ENCODE results near the gene UBE2Q1.
"Not testable (repeated sequence)": the region's sequence is repeated elsewhere in the genome, so short reads cannot be mapped to it uniquely, and the experiment has no call there.

The UBE2Q1 gene

DNA sequence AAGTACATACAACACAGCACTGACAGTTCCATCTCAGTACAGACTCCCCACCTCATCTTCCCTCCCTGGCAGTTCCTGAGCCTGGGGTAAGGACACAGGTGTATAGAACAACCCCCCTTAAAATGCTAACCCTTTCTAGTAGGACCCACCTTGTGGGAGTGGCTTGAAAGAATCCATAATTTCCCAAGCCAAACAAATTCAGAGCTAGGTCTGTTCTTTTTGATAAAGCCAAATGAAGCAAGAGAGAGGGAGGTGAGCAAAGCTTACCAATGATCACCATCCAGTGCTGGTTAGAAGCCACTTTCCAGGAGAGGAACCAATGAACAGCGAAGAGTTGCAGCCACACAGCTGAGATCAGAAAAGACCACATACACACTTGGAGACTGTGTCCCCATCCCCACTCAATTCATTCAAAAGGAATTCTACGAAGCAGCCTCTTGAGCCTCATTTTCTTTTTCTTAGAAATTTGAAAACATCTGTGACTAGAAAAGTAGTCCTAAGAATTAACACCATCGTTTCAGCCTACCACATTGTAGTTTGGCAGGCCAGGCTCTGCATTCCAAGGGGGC, 9.2 kb downstream of the UBE2Q1 start:
- no peak for DNase-seq

DNA sequence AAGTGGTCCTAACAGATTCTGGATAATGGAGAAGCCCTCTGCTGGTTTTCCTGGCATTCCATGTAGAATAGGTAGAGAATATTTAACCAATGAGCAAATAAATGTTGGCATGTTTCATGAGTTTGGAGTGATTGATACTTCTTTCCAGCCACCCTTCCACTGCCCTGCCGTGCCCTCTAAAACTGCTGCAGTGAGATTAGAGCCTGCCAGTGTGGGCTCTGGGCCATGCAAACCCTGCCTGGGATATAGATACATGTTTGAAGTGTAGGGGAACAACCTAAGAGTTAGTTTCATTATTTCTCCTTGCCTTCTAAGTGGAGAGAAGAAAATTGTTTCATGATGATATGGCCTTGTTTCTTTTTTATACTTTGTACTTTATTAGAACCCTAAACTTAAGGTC, 10.4 kb downstream of the UBE2Q1 start:
- no peak for DNase-seq

GRCh38 chr1:154547105-154547732, 11.2 kb downstream of the UBE2Q1 start:
- no peak for DNase-seq

GRCh38 chr1:154546264-154547063, 12.0 kb downstream of the UBE2Q1 start:
- peak; percentile 37 to 73 for DNase-seq

GRCh38 chr1:154541231-154541630, 17.2 kb downstream of the UBE2Q1 start:
- no peak for DNase-seq

DNA sequence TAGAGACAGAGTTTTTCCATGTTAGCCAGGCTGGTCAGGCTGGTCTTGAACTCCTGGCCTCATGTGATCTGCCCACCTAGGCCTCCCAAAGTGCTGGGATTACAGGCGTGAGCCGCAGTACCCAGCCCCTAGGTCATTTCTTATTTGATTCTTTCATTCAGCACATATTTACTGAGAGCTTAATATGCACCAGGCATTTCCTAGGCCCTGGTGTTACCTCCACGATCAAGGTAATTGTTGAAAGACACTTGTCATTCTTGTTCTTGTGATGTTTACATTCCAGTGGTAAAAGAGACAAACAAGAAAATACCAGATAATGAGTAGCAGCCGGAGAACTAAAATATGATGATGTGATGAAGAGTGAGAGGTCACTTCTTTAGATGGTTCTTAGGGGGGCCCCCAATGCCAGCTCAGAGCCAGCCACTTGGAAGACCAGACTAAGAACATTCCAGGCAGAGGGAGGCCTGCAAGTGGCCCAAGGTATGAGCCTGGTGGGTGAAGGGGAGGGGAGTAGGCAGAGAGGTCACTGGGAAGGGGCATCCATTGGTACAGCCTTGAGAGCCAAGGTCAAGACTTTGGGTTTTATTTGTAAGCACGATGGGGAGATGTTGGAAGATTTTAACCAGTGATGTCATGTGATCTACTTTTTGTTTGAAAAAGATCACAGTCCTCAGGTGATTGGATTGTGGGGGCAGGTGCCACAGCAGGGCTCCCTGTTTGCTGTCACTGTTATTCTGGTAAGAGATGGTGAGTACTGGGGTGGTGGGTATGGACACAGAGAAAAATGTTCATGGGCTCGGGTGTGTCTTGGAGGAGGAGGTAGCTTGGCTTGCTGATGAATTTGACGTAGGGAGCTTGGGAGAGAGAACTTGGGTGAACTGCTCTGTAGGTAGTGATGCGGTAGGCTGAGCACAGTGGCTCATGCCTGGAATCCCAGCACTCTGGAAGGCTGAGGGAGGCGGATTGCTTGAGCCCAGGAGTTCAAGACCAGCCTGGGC, 18.7 kb downstream of the UBE2Q1 start:
- DNase-seq, result no peak

DNA sequence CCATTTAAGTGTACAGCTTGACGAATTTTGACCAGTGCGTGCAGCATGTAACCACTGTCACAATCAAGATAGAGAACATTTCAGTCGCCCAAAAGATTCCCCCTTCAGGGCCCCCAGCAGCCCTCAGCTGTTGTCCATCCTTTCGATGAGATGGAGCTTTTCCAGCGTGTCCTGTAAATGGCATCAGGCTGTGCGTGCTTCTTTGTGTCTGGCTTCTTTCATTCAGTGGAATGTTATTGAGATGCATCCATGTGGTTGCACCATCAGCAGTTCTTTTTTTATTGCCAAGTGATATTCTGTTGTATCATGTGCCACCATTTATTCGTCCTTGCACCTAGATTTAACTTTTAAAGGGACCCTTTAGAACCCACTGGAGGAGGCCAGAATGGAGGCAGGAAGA, 21.9 kb downstream of the UBE2Q1 start:
- DNase-seq, result no peak

DNA sequence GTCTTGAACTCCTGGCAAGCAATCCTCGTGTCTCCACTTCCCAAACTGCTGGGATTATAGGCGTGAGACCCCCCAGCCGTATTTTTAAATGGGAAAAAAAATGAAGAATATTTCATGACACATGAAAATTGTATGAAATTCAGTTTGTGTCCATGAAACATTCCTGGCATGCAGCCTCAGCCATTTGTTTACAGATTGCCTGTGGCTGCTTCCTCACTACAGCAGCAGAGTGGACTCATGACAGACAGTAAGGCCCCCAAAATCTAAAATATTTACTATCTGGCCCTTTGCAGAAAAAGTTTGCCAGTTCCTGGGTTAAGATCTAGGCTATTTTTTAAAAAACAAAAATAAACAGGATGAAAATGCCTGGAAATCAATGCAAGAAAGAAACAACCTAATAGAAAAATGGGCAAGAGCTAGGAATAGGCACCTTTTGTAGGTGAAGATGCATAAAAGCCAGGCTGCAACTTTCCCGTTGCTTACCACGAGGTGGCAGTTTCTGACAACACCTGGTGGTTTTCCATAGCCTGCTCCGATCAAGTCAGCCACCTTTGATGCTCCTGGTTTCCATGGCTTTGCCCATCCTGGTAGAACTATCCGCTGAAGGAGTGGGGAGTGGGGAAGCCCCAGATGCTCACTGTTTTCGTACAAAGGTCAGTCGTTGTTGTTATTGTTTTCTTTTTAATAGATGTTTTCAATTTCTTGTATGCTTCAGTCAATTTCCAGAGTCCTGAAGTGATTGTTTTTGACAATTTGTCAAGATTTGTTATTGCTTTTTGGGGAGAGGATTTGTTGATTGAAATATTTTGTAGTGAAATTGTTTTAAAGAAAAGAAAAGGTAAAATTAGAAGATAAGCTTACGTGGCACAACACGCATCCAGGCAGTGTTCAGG, 24.3 kb downstream of the UBE2Q1 start:
- DNase-seq, result no peak

DNA sequence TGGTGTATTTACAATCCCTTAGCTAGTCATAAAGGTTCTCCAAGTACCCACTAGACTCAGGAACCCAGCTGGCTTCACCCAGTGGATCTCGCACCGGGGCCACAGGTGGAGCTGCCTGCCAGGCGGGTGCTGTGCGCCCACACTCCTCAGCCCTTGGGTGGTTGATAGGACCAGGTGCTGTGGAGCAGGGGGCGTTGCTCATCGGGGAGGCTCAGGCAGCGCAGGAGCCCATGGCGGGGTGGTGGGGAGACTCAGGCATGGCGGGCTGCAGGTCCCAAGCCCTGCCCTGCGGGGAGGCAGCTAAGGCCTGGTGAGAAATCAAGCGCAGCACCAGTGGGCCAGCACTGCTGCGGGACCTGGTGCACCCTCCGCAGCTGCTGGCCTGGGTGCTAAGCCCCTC, 26.5 kb downstream of the UBE2Q1 start:
- DNase-seq, result not testable (repeated sequence)

GRCh38 chr1:154529308-154529707, 29.2 kb downstream of the UBE2Q1 start:
- no peak for DNase-seq

- DNase-seq, result no peak
Observed at GRCh38 chr1:154527192-154527591, 31.3 kb downstream of the UBE2Q1 start.

GRCh38 chr1:154524881-154525280, 33.6 kb downstream of the UBE2Q1 start:
- no peak for DNase-seq

DNA sequence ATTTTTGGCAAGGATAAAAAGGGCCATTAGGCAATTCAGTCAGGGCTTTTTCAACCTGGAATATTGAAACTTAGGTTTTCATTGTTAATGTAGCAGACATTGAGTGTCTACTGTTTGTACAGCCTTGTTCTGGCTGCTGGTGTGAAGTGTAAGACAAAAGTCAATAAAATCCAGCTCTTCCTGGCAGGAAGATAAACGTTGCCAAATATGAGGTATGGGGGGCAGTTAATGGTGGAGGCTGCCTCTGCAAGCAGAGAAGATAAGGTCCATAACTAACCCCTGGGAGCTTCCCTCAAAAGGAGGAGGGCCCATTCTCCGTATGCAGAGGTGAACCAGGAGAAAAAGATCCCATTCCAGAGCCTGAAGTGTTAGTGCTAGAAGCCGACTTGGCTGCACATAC, 36.8 kb downstream of the UBE2Q1 start:
- no peak for DNase-seq

DNA sequence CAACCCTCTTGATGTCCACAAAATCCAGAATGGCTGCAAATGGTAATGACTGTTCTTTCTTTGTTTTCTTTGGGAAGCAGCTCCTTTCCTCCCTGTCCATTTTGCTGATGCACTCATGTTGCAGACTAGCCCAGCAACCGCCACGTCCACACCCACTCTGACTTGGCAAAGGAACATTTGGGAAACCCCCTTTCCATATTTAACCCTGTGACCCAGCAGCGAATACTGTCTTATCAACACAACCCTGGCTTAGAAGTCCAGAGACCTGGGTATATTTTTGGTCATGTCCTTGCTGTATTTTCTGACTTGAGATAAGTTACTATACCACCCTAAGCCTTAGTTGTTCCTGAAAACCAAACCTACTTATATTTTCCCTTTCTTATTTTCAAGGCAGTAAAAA, 38.1 kb downstream of the UBE2Q1 start:
- DNase-seq, result peak; percentile 42 to 56

- DNase-seq, result no peak
Observed at GRCh38 chr1:154519591-154519991, 38.9 kb downstream of the UBE2Q1 start.

DNA sequence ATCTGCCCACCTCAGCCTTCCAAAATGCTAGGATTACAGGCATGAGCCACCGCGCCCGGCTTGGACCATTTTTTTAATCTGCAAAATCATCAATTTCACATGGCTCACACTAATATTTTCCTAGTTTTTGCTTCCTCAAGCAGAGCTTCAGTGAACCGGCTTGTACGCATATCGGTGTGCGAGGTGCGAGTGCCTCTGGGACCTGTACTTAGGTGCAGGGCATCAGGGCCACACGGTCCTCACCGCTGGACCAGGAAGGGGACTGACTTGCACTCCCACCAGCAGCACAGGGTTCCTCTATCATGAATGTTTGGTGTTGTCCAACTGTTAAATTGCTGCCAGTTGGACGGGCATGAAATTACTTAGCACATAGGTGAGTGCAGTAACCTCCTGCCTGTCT, 40.8 kb downstream of the UBE2Q1 start:
- DNase-seq, result no peak

DNA sequence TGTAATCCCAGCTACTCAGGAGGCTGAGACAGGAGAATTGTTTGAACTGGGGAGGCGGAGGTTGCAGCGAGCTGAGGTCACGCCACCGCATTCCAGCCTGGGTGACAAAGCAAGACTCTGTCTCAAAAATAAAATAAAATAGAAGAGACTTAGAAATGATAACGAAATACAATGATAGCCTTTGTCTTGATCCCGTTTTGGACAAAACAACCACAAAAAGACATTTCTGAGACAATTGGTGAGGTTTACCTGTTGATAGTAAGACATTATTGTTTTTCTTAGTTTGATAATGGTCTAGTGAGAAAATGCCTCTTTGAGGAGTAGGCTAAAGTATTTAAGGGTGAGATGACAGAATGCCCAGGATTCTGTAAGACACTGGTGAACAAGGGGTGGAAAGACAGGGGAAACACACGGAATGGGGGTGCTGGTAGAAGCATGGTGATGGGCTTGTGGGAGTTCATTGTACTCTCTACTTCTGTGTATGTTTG, 44.4 kb downstream of the UBE2Q1 start:
- no peak for DNase-seq

DNA sequence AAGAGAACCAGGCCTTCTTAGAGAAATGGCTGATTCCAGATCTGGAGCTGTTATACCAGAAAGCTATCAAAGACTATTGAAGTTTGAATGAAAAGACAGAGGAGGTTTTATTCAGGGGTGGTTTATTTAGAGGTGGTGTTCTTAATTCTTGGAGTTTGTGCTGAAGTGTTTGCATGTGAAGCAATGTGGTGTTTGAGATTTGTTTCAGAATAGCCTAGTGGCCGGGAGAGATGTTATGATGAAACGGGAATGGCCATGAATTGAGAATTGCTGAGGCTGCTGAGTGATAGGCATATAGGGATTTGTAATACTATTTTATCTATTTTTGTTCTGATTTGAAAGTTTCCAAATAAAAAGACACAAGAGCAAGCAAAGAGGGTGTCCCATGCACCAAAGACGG, 45.7 kb downstream of the UBE2Q1 start:
- DNase-seq, result no peak

DNA sequence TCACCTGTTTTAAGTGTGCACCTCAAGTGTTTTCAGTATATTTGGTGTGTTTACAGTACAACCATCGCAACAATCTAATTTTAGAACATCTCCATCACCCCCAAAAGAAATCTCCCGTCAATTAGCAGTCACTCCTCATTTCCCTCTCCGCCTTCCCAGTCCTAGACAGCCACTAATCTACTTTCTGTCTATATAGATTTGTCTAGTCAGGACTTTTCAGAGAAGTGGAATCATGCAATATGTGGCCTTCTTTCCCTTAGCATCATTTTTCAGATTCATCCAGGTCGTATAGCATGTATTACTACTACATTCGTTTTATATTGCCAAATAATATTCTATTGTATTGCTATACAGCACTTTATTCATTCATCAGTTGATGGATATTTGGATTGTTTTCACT, 54.6 kb downstream of the UBE2Q1 start:
- DNase-seq, result no peak

DNA sequence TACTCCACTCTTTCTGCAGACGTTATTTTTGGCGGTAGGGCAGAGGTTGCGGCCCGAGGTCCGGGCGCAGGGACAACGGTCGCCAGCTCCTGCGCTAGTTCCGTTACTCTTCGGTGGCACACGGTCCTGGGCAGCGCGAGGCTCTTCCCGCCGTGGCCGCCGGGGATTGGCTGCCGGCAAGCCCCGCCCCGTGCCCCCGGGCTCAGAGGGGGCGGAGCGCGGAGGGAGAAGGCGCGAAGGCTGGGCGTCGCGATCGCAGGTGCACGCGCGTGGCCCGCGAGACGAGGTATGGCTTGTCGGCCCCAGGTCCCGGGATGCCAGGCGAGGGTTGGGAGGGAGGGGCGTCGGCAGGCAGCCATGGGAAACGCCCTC, 55.7 kb downstream of the UBE2Q1 start:
- DNase-seq, result no peak

DNA sequence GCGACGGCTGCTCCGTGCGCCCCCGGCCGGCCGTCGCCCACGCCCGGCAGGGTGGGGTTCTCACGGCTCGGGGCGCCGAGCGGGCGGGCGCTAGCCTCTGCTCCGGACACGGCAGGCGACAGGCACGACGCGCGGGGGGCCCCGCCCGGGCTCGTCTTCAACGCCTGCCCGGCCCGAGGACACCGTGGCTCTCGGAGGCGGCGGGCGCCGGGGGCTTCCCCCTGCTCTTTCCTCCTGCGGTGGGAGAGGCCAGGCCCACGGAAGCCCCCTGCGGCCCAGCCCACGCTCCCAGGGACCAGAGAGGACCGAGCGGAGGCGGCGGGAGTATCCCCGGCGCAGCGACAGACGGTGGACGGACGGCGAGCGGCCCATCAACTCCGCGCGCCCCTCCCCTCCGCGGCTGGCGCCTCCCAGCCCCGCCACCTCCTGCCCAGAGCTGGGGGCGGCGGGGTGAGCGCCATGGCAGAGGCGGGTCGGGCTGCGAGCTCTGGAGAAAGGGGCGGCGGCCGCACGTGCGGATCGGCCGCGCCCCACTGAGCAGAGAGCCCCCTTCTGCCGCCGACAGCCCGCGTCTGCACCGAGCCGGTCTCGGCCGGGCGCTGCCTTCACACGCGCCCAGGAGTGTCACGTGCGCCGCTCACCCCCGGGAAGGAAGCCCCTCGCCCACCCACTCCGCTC, 56.3 kb downstream of the UBE2Q1 start, which contains the start of the genes SHE and TDRD10:
Gene SHE (minus strand): TSS at position 347 of the 678 bp plus-strand sequence. CDS start 386 bp downstream, outside the sequence.
Gene TDRD10 (plus strand): TSS at position 154 of the 678 bp plus-strand sequence. CDS start 4,685 bp downstream, outside the sequence.
- DNase-seq, result no peak

Data from inflammatory macrophage treated with lipopolysaccharide for 1 hour (primary cell).